ENCODE results near the gene RNF168.
"Not testable (repeated sequence)": the region's sequence is repeated elsewhere in the genome, so short reads cannot be mapped to it uniquely, and the experiment has no call there.

RNF168 gene

GRCh38 chr3:196504556-196504955, 988 bp upstream of the RNF168 start:
- no peak for DNase-seq (ENCODE audit: insufficient read length, low spot score)
- TF ChIP-seq POLR2A (IDR thresholded peaks at IDR 0.05; ENCODE audit: low read depth, low read length): no peak
- FAIRE-seq: no peak

- not testable (repeated sequence) for FAIRE-seq; DNase-seq (ENCODE audit: insufficient read length, low spot score)
These were observed 470 bp upstream of the RNF168 start for GRCh38 chr3:196504077-196504398.

GRCh38 chr3:196502775-196503195, 783 bp downstream of the RNF168 start:
- 0 out of 2 replicates have a peak, but pooled peaks have one; percentile 23 for TF ChIP-seq POLR2A (IDR thresholded peaks at IDR 0.05; ENCODE audit: low read depth, low read length)
- DNase-seq (ENCODE audit: insufficient read length, low spot score) (peak; percentile 55), FAIRE-seq (peak; percentile 88)

GRCh38 chr3:196501316-196502044, 2.1 kb downstream of the RNF168 start:
- no peak for DNase-seq (ENCODE audit: insufficient read length, low spot score)
- TF ChIP-seq POLR2A (IDR thresholded peaks at IDR 0.05; ENCODE audit: low read depth, low read length): no peak
- FAIRE-seq: no peak

GRCh38 chr3:196499807-196500524, 3.6 kb downstream of the RNF168 start:
- FAIRE-seq: no peak
- no peak for TF ChIP-seq POLR2A (IDR thresholded peaks at IDR 0.05; ENCODE audit: low read depth, low read length)
- no peak for DNase-seq (ENCODE audit: insufficient read length, low spot score)

- no peak for TF ChIP-seq POLR2A (IDR thresholded peaks at IDR 0.05; ENCODE audit: low read depth, low read length)
- FAIRE-seq (peak; percentile 93), DNase-seq (ENCODE audit: insufficient read length, low spot score) (no peak)
These were observed 4.5 kb downstream of the RNF168 start for GRCh38 chr3:196499061-196499460.

- FAIRE-seq (no peak), DNase-seq (ENCODE audit: insufficient read length, low spot score) (no peak)
- TF ChIP-seq POLR2A (IDR thresholded peaks at IDR 0.05; ENCODE audit: low read depth, low read length): no peak
These were observed 5.3 kb downstream of the RNF168 start for GRCh38 chr3:196498297-196498696.

GRCh38 chr3:196496183-196496582, 7.4 kb downstream of the RNF168 start:
- TF ChIP-seq POLR2A (IDR thresholded peaks at IDR 0.05; ENCODE audit: low read depth, low read length): no peak
- no peak for FAIRE-seq
- no peak for DNase-seq (ENCODE audit: insufficient read length, low spot score)

- no peak for FAIRE-seq
These were observed 10.3 kb downstream of the RNF168 start for GRCh38 chr3:196493292-196493691.

GRCh38 chr3:196492080-196492479, 11.5 kb downstream of the RNF168 start:
- no peak for TF ChIP-seq POLR2A (IDR thresholded peaks at IDR 0.05; ENCODE audit: low read depth, low read length)
- FAIRE-seq (no peak), DNase-seq (ENCODE audit: insufficient read length, low spot score) (no peak)

More at GRCh38 chr3:196493292-196493691, 10.3 kb downstream of the RNF168 start:
- no peak for TF ChIP-seq POLR2A (IDR thresholded peaks at IDR 0.05; ENCODE audit: low read depth, low read length)
- no peak for DNase-seq (ENCODE audit: insufficient read length, low spot score)

GRCh38 chr3:196489747-196490146, 13.8 kb downstream of the RNF168 start:
- no peak for DNase-seq (ENCODE audit: insufficient read length, low spot score)
- no peak for FAIRE-seq
- TF ChIP-seq POLR2A (IDR thresholded peaks at IDR 0.05; ENCODE audit: low read depth, low read length): no peak

GRCh38 chr3:196486263-196486662, 17.3 kb downstream of the RNF168 start:
- no peak for DNase-seq (ENCODE audit: insufficient read length, low spot score)
- FAIRE-seq: no peak
- no peak for TF ChIP-seq POLR2A (IDR thresholded peaks at IDR 0.05; ENCODE audit: low read depth, low read length)

- no peak for TF ChIP-seq POLR2A (IDR thresholded peaks at IDR 0.05; ENCODE audit: low read depth, low read length)
- DNase-seq (ENCODE audit: insufficient read length, low spot score): no peak
- FAIRE-seq: no peak
These were observed 25.9 kb downstream of the RNF168 start for GRCh38 chr3:196477678-196478077.

- DNase-seq (ENCODE audit: insufficient read length, low spot score) (no peak), FAIRE-seq (no peak)
- no peak for TF ChIP-seq POLR2A (IDR thresholded peaks at IDR 0.05; ENCODE audit: low read depth, low read length)
These were observed 31.3 kb downstream of the RNF168 start for GRCh38 chr3:196472286-196472685.

GRCh38 chr3:196471551-196471950, 32.0 kb downstream of the RNF168 start:
- no peak for TF ChIP-seq POLR2A (IDR thresholded peaks at IDR 0.05; ENCODE audit: low read depth, low read length)
- FAIRE-seq (peak; percentile 66), DNase-seq (ENCODE audit: insufficient read length, low spot score) (no peak)

GRCh38 chr3:196470182-196470581, 33.4 kb downstream of the RNF168 start:
- DNase-seq (ENCODE audit: insufficient read length, low spot score): not testable (repeated sequence)
- peak; percentile 6 for FAIRE-seq
